T-helper 22 cell (primary cell): ENCODE measurements around the gene TMEM196.
A peak's percentile ranks its signal among the peaks of the same experiment; 100 is the strongest.

ENCODE experiments used
- DNase-seq: peaks from one replicate; pipeline ENCODE4 v3.0.0-alpha.2; 2020; ENCODE audit warnings: low read depth

TMEM196 gene

GRCh38 chr7:19772841-19773760 lies at the start of gene TMEM196:
TMEM196 (minus strand) TSS chr7:19773617; CDS start chr7:19772696, 921 bp downstream.
- no peak for DNase-seq

DNA sequence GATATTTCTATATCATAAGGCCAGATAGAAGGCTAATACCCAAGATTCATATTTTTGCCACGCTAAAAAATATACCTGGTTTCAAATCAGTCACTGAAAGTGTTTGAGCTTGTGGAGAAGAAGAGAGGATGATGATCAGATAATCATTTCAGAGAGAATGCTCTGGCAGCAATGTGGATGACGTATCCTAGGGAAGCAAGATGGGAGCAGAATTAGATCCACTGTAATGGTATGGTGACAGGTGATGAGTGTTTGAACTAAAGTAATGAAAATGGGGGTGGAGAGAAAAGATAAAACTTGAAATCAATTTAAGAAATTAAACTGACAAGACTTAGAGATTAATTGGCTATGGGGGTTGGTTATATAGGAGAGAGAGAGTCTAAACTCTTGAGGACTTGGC lies 42.7 kb upstream of the TMEM196 start:
- DNase-seq: no peak

DNA sequence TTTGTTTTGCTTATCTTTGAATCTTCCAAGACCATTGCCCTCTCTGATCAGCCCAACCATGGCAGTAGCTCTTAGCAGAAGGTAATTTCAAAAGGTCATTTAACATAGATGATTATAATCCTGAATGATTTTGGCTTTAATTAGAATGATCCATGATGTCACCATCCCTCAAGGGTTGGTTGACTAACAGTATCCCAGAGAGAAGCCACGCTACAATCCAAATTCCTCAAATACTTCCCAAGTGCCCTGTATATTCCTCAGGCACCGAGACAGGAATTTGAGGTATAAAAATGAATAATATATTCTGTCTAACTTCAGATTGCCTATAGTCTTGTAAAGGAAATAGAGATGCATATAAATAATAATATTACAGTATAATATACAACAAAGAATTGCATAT lies 42.1 kb upstream of the TMEM196 start:
- no peak for DNase-seq

- no peak for DNase-seq
Measured at GRCh38 chr7:19814776-19815175, 41.4 kb upstream of the TMEM196 start.

- DNase-seq: no peak
Measured at GRCh38 chr7:19811386-19811785, 38.0 kb upstream of the TMEM196 start.

GRCh38 chr7:19798986-19799385 lies 25.6 kb upstream of the TMEM196 start:
- DNase-seq: no peak

DNA sequence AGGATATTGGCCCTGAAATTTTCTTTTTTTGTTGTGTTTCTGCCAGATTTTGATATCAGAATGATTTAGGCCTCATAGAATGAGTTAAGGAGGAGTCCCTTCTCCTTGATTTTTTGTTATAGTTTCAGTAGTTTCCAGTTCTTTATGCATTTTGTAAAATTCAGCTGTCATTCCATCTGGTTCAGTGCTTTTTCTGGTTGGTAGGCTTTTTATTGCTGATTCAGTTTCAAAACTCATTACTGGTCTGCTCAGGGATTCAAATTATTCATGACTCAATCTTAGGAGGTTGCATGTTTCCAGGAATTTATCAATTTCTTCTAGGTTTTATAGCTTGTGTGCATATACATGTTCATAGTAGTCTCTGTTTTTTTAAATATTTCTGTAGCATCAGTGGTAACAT lies 10.1 kb upstream of the TMEM196 start:
- no peak for DNase-seq

GRCh38 chr7:19776981-19777380 lies 3.6 kb upstream of the TMEM196 start:
- DNase-seq: no peak

GRCh38 chr7:19775578-19775977 lies 2.2 kb upstream of the TMEM196 start:
- no peak for DNase-seq

- DNase-seq: no peak
Measured at GRCh38 chr7:19772306-19772705, 1.1 kb downstream of the TMEM196 start.

DNA sequence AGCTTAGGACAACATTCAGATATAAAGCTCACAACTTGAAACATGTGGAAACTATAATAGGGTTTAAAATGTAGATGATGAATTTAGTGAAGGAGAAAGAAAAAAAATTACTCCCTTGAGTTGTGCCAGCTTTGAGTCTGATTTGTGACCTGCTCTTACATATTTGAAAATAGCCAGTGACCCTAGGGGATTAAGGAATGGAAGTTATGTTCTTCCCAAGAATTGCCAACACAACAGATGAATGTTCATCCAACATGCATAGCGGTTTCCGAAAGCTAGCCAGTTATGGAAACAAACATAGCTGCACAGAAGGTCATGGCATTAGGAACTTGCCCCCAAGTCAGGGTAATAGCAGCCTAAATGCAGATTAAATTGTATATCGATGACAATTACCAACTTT lies 10.8 kb downstream of the TMEM196 start:
- no peak for DNase-seq

GRCh38 chr7:19754521-19755116 lies 18.8 kb downstream of the TMEM196 start:
- DNase-seq: no peak

GRCh38 chr7:19752020-19752419 lies 21.4 kb downstream of the TMEM196 start:
- DNase-seq: no peak

GRCh38 chr7:19749658-19750057 lies 23.8 kb downstream of the TMEM196 start:
- DNase-seq: no peak

GRCh38 chr7:19747740-19748339 lies 25.6 kb downstream of the TMEM196 start:
- DNase-seq: no peak

DNA sequence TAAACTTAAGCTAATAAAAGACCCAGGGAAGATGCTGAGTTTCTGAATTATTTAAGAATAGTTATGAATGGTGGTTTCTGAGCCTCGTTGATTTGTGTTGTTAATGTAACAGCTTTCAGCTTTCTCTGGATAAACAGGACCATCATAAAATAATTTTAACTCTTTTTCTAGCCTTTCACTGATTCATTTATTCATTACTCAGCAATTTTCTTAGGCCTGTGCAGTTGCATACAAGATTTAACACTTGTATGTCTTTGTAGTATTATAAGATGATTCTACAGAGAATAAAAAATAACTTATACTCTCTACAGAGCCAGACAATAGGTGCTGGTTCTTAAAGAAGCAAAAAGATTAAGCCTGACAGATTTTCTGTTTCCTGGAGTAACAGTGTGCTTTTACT lies 29.3 kb downstream of the TMEM196 start:
- no peak for DNase-seq

GRCh38 chr7:19728716-19729115 lies 44.7 kb downstream of the TMEM196 start:
- DNase-seq: no peak

DNA sequence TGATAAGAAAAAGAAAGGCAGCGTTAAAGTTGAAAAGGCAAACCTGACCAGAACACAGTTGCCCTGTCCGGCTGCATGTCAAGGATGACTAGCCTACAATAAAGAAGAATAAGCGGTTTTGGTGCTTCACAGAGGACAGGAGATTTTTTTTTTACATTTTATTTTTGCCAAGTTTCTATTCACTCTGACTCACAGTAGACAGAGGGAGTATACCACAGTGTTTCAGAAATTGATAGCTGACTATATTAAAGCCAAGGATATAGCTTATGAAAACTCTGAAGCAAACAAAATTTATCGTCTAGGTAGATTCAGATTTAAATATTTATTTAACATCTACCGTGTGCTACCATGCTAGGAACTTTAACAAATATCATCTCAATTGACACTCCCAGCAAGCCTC lies 47.6 kb downstream of the TMEM196 start:
- DNase-seq: no peak

DNA sequence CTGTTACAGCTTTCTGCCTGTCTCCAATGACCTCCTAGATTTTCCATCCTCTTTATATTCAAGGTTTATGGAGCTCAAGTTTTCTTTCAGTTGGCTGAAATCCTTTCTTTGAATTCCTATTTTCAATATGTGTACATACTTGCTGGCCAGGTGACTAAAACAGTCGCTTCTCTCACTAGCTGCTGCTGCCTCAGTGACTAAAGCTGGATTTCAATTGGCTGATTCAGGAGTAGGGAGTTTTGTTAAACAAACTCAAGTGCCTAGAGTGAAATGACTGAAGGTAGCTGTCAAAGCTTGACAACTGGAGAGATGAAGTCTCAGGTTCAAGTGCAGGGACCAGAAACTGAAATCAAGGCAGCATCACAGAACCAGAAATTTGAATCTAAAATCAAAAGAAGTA lies 57.9 kb downstream of the TMEM196 start:
- DNase-seq: no peak

- no peak for DNase-seq
Measured at GRCh38 chr7:19713676-19714075, 59.7 kb downstream of the TMEM196 start.

- no peak for DNase-seq
Measured at GRCh38 chr7:19709249-19709578, 64.2 kb downstream of the TMEM196 start.

DNA sequence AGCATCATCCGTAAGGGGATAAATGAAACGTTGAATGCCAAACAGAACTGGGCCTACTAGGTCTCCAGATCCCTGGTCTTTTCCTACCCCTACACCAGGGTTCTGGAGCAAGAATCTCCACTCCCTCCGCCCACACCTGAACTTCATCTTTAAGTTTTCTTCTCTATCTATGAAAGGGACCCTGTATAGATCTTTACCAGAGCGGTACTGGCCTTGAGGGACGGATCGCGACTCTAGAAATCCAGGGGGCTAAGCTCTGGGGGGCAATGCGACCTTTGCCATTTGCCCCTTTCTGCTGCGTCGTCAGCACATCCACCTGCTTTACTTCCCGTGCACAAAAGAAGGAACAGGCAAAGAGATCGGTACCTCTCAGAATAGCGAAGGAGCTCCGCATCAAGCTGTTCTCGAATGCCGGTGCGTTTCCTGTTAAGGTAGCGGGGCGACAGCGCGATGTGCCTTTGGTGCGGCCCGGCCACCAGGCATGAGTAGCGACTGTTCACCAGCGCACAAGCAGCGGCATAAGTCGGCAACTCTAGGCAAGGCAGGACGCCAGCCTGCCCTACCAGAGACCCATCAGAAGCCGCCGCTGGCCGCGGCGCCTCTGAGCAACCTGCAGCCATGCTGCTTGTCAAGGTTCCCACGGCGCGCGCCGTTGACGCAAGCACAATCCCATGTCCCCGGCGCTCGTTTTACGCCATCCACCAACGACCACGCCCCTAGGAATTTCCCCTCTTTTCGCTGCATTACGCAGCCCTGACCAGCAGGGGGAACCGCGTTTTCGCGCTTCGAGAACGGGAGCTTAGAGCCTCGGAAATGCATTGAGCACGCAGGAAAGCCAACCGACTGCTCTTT lies 64.8 kb downstream of the TMEM196 start, which contains the start of gene POLR1F:
POLR1F (minus strand) TSS at position 641 of the 852 bp plus-strand sequence; CDS start at position 620, 21 bp downstream.
- DNase-seq: peak; percentile 82
